SJSA1 (cell line): ENCODE results near the gene LMO2. TPM values are rescaled to one million over a fixed set of nuclear protein-coding genes. Genes with fewer than 3 reads are reported as not detected.

Source experiments
- DNase-seq, 2 experiments: peaks; one replicate each; pipeline ENCODE4 v3.0.0-alpha.2; 2015 to 2020; ENCODE audit warnings: low spot score in 2 of 2, low read depth in 1 of 2
- H3K27ac ChIP-seq: fragments of 250-450 bp; sonication (Bioruptor Pico); 2 replicates; pipeline ENCODE4 v1.5.1; 2020; ENCODE audit warnings: mild to moderate bottlenecking, moderate library complexity
- H3K27me3 ChIP-seq: fragments of 250-450 bp; sonication (Bioruptor Pico); replicated peaks from 2 replicates; pipeline ENCODE4 v1.5.1; 2020; ENCODE audit warnings: mild to moderate bottlenecking, moderate library complexity
- H3K36me3 ChIP-seq: fragments of 250-450 bp; sonication (Bioruptor Pico); 2 replicates; pipeline ENCODE4 v1.5.1; 2020; ENCODE audit warnings: mild to moderate bottlenecking
- H3K4me1 ChIP-seq: fragments of 250-450 bp; sonication (Bioruptor Pico); replicated peaks from 2 replicates; pipeline ENCODE4 v1.6.1; 2021; ENCODE audit warnings: mild to moderate bottlenecking
- H3K4me3 ChIP-seq: fragments of 250-450 bp; sonication (Bioruptor Pico); 2 replicates; pipeline ENCODE4 v1.5.1; 2020; ENCODE audit warnings: mild to moderate bottlenecking
- H3K9me3 ChIP-seq: fragments of 250-450 bp; sonication (Bioruptor Pico); replicated peaks from 2 replicates; pipeline ENCODE4 v1.5.1; 2020; ENCODE audit warnings: mild to moderate bottlenecking
- total RNA-seq: library from RNA; depleted of rRNA; stranded (reverse); fragments of >200 nt; shearing (Covaris generic); gene quantifications from 2 replicates; pipeline ENCODE4 v1.2.3, GENCODE V29; 2014

Gene LMO2
- total RNA-seq, 1 experiment from 2014 or later = not detected

DNA sequence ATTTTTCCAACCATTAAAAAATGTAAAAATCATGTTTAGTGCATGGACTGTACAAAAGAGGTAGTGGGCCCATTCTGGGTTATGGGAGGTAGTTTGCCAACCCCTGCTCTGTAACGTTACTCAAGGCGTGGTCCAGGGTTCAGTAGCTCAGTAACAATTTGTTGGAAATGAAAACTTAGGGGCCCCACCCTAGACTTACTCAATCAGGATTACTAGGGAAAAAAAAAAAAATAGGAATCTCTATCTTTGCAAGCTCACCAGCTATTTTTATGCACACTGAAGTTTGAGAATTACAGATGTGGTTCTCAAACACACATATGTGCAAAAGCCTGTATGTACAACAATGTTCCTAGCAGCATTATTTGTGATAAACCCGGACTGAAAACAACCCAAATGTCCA is 17.3 kb upstream of the LMO2 start:
- no peaks in the 10 kb centered on the region for H3K9me3 ChIP-seq
- no peak overlapping the region for H3K4me3 ChIP-seq
- H3K27me3 ChIP-seq = peaks cover 9% of the 10 kb centered on the region; the same call in 1 of the 2 replicates
- H3K4me1 ChIP-seq = no peaks in the 10 kb centered on the region
- DNase-seq = no peak
- no peaks in the 10 kb centered on the region for H3K36me3 ChIP-seq
- no peak overlapping the region for H3K27ac ChIP-seq

- Histone ChIP-seq H3K4me3 (no peak overlapping the region), H3K9me3 (no peaks in the 10 kb centered on the region), H3K27ac (no peak overlapping the region), H3K4me1 (no peaks in the 10 kb centered on the region), H3K36me3 (no peaks in the 10 kb centered on the region), H3K27me3 (peaks cover 18% of the 10 kb centered on the region)
- no peak for DNase-seq
These were observed 15.5 kb upstream of the LMO2 start for GRCh38 chr11:33907421-33907820.

- no peak overlapping the region for H3K27ac ChIP-seq
- no peak for DNase-seq
- no peaks in the 10 kb centered on the region for H3K36me3 ChIP-seq
- no peaks in the 10 kb centered on the region for H3K9me3 ChIP-seq
- H3K27me3 ChIP-seq = peaks cover 22% of the 10 kb centered on the region
- no peak overlapping the region for H3K4me3 ChIP-seq
- H3K4me1 ChIP-seq = no peaks in the 10 kb centered on the region
These were observed 14.8 kb upstream of the LMO2 start for GRCh38 chr11:33906484-33907186.

GRCh38 chr11:33904102-33904501 is 12.2 kb upstream of the LMO2 start:
- Histone ChIP-seq H3K4me1 (no peaks in the 10 kb centered on the region), H3K27ac (no peak overlapping the region), H3K4me3 (no peak overlapping the region), H3K36me3 (no peaks in the 10 kb centered on the region), H3K27me3 (peaks cover 18% of the 10 kb centered on the region), H3K9me3 (no peaks in the 10 kb centered on the region)
- no peak for DNase-seq

- Histone ChIP-seq H3K27me3 (peaks cover 21% of the 10 kb centered on the region), H3K4me3 (no peak overlapping the region)
- DNase-seq = no peak
These were observed 8.4 kb upstream of the LMO2 start for GRCh38 chr11:33900159-33900840.

DNA sequence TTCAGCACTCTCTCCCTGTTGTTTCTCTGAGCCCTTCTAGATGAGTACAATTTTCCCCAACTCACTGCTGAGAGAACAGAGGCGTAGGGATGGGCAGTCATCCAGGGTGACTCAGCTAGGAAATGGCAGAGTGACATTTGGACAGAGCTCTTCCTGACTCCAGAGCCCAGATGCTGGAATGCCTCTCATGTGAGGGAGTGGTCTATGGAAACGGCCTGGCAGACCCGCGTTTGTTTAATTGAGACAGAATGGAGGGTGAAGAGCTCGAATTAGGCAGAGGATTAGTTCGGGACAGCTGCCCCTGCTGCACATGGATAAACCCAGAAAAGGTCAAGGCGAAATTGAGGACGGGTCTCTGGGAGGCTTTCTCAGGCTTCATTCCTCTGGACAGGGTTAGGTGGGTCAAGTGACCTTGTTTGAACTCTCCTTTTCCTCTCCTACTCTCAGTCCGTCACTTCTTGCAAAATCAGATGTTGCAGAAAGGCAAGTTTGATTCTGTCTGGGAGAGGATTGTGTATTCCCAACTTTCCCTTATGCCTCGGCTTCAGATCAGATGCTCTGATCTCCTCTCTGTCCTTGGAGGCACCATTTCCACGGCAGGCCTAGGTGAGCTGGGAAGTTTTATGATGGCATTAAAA is 7.6 kb upstream of the LMO2 start:
- no peak for DNase-seq
- Histone ChIP-seq H3K4me3 (no peak overlapping the region), H3K27me3 (peaks cover 17% of the 10 kb centered on the region), H3K36me3 (no peaks in the 10 kb centered on the region), H3K9me3 (no peaks in the 10 kb centered on the region), H3K4me1 (no peaks in the 10 kb centered on the region), H3K27ac (no peak overlapping the region)

More at GRCh38 chr11:33900159-33900840, 8.4 kb upstream of the LMO2 start:
- H3K4me1 ChIP-seq = no peaks in the 10 kb centered on the region
- H3K27ac ChIP-seq = no peak overlapping the region
- no peaks in the 10 kb centered on the region for H3K9me3 ChIP-seq
- no peaks in the 10 kb centered on the region for H3K36me3 ChIP-seq

- no peak overlapping the region for H3K27ac ChIP-seq
These were observed 7.1 kb upstream of the LMO2 start for GRCh38 chr11:33898957-33899356.

GRCh38 chr11:33897761-33898375 is 6.0 kb upstream of the LMO2 start:
- Histone ChIP-seq H3K27me3 (peaks cover 23% of the 10 kb centered on the region), H3K36me3 (no peaks in the 10 kb centered on the region), H3K4me1 (no peaks in the 10 kb centered on the region), H3K4me3 (no peak overlapping the region), H3K9me3 (no peaks in the 10 kb centered on the region), H3K27ac (no peak overlapping the region)
- no peak for DNase-seq

More at GRCh38 chr11:33898957-33899356, 7.1 kb upstream of the LMO2 start:
- Histone ChIP-seq H3K4me3 (no peak overlapping the region), H3K27me3 (peaks cover 22% of the 10 kb centered on the region), H3K4me1 (no peaks in the 10 kb centered on the region), H3K9me3 (no peaks in the 10 kb centered on the region), H3K36me3 (no peaks in the 10 kb centered on the region)
- DNase-seq = no peak

- Histone ChIP-seq H3K4me3 (no peak overlapping the region), H3K4me1 (no peaks in the 10 kb centered on the region), H3K36me3 (no peaks in the 10 kb centered on the region), H3K9me3 (no peaks in the 10 kb centered on the region), H3K27ac (no peak overlapping the region), H3K27me3 (peaks cover 23% of the 10 kb centered on the region)
- DNase-seq = no peak
These were observed 5.0 kb upstream of the LMO2 start for GRCh38 chr11:33896911-33897310.

DNA sequence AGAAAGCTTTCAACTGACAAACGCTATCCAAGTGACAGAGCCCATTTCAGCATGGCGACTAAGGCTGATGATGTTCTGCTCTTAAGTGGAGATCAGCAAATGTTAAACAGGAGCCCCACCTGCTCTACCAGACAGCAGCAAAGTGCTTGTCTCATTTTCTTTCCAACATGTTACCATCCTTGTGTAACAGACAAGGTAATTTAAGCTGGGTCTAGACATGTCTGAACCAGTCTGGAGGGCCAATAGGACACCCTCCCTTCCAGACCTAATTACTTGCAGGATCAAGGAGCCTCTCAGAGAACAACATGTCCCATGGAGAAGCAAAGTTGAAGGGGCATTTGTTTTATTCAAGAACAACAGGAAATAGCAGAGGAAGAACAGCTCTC is 3.9 kb upstream of the LMO2 start:
- H3K4me3 ChIP-seq = no peak overlapping the region
- no peaks in the 10 kb centered on the region for H3K36me3 ChIP-seq
- DNase-seq = no peak
- no peak overlapping the region for H3K27ac ChIP-seq
- H3K9me3 ChIP-seq = no peaks in the 10 kb centered on the region
- H3K27me3 ChIP-seq = peaks cover 23% of the 10 kb centered on the region
- no peaks in the 10 kb centered on the region for H3K4me1 ChIP-seq

DNA sequence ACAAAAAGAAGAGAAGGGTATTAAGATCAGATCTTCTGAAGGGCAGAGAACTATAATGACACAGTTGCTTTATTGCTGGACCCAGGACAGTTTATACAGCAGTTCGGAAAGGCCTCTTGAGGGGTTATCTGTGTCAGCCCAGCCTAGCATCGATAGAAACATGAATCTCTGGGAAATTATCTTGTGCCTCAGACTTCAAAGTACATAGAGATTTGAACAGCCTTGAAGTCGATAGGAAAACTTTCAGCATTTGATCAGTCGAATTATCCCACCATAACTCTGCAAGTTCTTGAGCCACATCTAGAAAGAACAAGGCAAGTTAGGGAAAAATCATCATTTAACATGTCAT is 2.5 kb upstream of the LMO2 start:
- Histone ChIP-seq H3K27me3 (peaks cover 23% of the 10 kb centered on the region), H3K36me3 (no peaks in the 10 kb centered on the region), H3K27ac (no peak overlapping the region), H3K4me1 (no peaks in the 10 kb centered on the region), H3K4me3 (no peak overlapping the region), H3K9me3 (no peaks in the 10 kb centered on the region)
- no peak for DNase-seq

DNA sequence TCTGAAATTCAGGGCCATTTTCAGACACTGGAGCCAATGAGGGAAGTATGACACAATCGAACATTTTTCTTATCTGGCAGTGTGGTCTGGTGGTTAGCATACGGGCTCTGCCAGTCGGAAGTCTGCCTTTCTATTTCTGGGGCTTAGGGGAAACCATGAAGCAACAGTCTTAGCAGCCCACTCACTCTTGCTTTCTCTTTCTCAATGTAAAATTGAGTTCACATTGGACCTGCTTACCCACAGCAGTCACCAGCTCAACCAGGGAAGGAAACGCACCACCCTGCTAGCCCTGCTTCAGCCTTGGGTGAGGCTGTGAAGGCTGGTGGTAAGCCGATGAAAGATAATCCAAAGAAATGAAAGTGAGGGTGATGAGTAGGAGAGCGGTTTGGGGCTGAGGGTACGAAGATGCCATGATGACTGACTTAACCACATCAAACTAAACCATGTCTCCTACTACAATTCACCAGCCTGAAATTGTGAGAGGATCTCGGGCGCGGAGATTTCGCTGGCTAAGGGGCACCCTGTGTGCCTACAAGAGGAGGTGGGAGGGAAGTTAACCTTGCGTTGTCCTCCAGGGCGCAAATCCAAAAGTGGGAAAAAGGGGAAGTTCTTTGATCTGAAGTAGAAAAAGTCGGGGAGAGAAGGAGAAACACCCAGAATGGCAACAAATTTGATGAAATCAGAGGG is 2.0 kb upstream of the LMO2 start:
- no peak for DNase-seq
- Histone ChIP-seq H3K27me3 (peaks cover 23% of the 10 kb centered on the region), H3K4me3 (no peak overlapping the region), H3K27ac (no peak overlapping the region), H3K36me3 (no peaks in the 10 kb centered on the region), H3K9me3 (no peaks in the 10 kb centered on the region), H3K4me1 (no peaks in the 10 kb centered on the region)

- no peaks in the 10 kb centered on the region for H3K36me3 ChIP-seq
- no peak overlapping the region for H3K4me3 ChIP-seq
- DNase-seq = no peak
These were observed 1.2 kb upstream of the LMO2 start for GRCh38 chr11:33892906-33893594.

More at GRCh38 chr11:33892906-33893594, 1.2 kb upstream of the LMO2 start:
- Histone ChIP-seq H3K4me1 (no peaks in the 10 kb centered on the region), H3K27me3 (peaks cover 23% of the 10 kb centered on the region), H3K27ac (no peak overlapping the region), H3K9me3 (no peaks in the 10 kb centered on the region)
